ENCODE measurements around the gene BCL2L12. TPM values are rescaled to one million over a fixed set of nuclear protein-coding genes. Genes with fewer than 3 reads are reported as not detected.

BCL2L12 gene
- total RNA-seq, 1 experiment from 2014 or later: 93.9 TPM

GRCh38 chr19:49651820-49652550 lies 13.7 kb upstream of the BCL2L12 start:
- Histone ChIP-seq H3K4me2 (ENCODE audit: low read length) (no peak overlapping the region), H3K9me2 (ENCODE audit: insufficient read depth) (no peaks in the 10 kb centered on the region), H3K4me1 (ENCODE audit: control insufficient read depth in 1 of 2, insufficient read depth in 2 of 2, low read length in 2 of 2) (no peaks in the 10 kb centered on the region), H3K36me3 (ENCODE audit: control insufficient read depth in 1 of 2, insufficient read depth in 2 of 2, low read length in 2 of 2) (peaks cover 36 to 42% of the 10 kb centered on the region in 2 experiments; a peak in 3 of 4 replicates), H4K20me1 (ENCODE audit: insufficient read depth) (no peaks in the 10 kb centered on the region), H3K27ac (ENCODE audit: low read depth, low read length) (no peak overlapping the region), H3K4me3 (replicated peaks in 1 of 2; ENCODE audit: low read depth in 1 of 2, low read length in 2 of 2) (no peak overlapping the region), H3K79me2 (ENCODE audit: insufficient read depth, low read length) (peaks cover 36% of the 10 kb centered on the region; the same call in 1 of the 2 replicates), H3K27me3 (ENCODE audit: insufficient read depth, low read length) (no peaks in the 10 kb centered on the region), H2AFZ (ENCODE audit: low read depth, low read length, poor library complexity, severe bottlenecking) (no peak overlapping the region), H3K9me3 (ENCODE audit: control insufficient read depth in 1 of 2, insufficient read depth in 1 of 2, low read depth in 1 of 2, low read length in 2 of 2) (no peaks in the 10 kb centered on the region), H3K9ac (ENCODE audit: low read length) (no peak overlapping the region)
- ChIA-PET RAD21 (ENCODE audit: low non-redundant PET in 1 of 2, low total read pairs in 2 of 2, uncharacterized antibody in 2 of 2, unreplicated experiment in 2 of 2) (no interaction called here), CTCF (no interaction called here), POLR2A (no interaction called here)
- BruUV-seq (replicated peaks): no TSS peak
- no peak for ATAC-seq
- no peak for DNase-seq (ENCODE audit: low read depth, low spot score)
- no peak for TF ChIP-seq RAD21 (IDR thresholded peaks at IDR 0.05; ENCODE audit: low read depth)
- intact Hi-C loops (cut with micrococcal nuclease): no loop called here

DNA sequence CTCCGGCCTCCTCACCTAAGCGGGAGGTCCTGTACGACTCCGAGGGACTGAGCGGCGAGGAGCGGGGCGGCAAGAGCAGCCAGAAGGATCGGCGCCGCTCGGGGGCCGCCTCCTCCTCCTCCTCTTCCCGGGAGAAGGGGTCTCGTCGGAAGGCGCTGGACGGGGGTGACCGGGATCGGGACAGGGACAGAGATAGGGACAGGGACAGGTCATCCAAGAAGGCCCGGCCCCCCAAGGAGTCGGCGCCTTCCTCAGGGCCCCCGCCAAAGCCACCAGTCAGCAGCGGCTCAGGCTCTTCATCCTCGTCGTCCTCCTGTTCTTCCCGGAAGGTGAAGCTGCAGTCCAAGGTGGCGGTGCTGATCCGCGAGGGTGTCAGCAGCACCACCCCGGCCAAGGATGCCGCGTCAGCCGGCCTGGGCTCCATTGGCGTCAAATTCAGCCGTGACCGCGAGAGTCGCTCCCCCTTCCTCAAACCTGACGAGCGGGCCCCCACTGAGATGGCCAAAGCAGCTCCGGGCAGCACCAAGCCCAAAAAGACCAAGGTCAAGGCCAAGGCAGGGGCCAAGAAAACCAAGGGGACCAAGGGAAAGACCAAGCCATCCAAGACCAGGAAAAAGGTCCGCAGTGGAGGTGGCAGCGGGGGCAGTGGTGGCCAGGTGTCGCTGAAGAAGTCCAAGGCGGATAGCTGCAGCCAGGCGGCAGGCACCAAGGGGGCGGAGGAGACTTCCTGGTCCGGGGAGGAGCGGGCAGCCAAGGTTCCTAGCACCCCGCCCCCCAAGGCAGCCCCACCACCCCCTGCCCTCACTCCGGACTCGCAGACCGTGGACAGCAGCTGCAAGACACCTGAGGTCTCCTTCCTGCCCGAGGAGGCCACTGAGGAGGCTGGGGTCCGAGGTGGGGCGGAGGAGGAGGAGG lies 12.9 kb upstream of the BCL2L12 start:
- CTCF ChIA-PET: no interaction called here
- Histone ChIP-seq H3K4me2 (ENCODE audit: low read length) (no peak overlapping the region), H3K27me3 (ENCODE audit: insufficient read depth, low read length) (no peaks in the 10 kb centered on the region), H3K4me3 (replicated peaks in 1 of 2; ENCODE audit: low read depth in 1 of 2, low read length in 2 of 2) (no peak overlapping the region), H3K9me2 (ENCODE audit: insufficient read depth) (no peaks in the 10 kb centered on the region), H3K9me3 (ENCODE audit: control insufficient read depth in 1 of 2, insufficient read depth in 1 of 2, low read depth in 1 of 2, low read length in 2 of 2) (no peaks in the 10 kb centered on the region), H3K9ac (ENCODE audit: low read length) (no peak overlapping the region), H3K27ac (ENCODE audit: low read depth, low read length) (no peak overlapping the region), H3K4me1 (ENCODE audit: control insufficient read depth in 1 of 2, insufficient read depth in 2 of 2, low read length in 2 of 2) (no peaks in the 10 kb centered on the region), H3K79me2 (ENCODE audit: insufficient read depth, low read length) (peaks cover 28% of the 10 kb centered on the region; the same call in 1 of the 2 replicates), H2AFZ (ENCODE audit: low read depth, low read length, poor library complexity, severe bottlenecking) (no peak overlapping the region), H3K36me3 (ENCODE audit: control insufficient read depth in 1 of 2, insufficient read depth in 2 of 2, low read length in 2 of 2) (peaks cover 36 to 38% of the 10 kb centered on the region in 2 experiments; a peak in 3 of 4 replicates), H4K20me1 (ENCODE audit: insufficient read depth) (no peaks in the 10 kb centered on the region)
- POLR2A ChIA-PET: no interaction called here
- DNase-seq (ENCODE audit: low read depth, low spot score) (no peak), ATAC-seq (no peak)
- RAD21 ChIA-PET (ENCODE audit: low non-redundant PET in 1 of 2, low total read pairs in 2 of 2, uncharacterized antibody in 2 of 2, unreplicated experiment in 2 of 2): no interaction called here
- intact Hi-C loops (cut with micrococcal nuclease): no loop called here
- TSS peak; percentile 34 for BruUV-seq (replicated peaks)
- no peak for TF ChIP-seq TCF7L2 (IDR thresholded peaks at IDR 0.05; ENCODE audit: borderline replicate concordance, extremely low read depth, insufficient read depth, insufficient read length)
- TF ChIP-seq POLR2A (IDR thresholded peaks at IDR 0.05; ENCODE audit: borderline replicate concordance, extremely low read depth, insufficient read depth, insufficient read length): no peak
- TF ChIP-seq RAD21 (IDR thresholded peaks at IDR 0.05; ENCODE audit: low read depth): no peak
- no peak for TF ChIP-seq ZBTB33 (IDR thresholded peaks at IDR 0.05; ENCODE audit: extremely low read depth, insufficient replicate concordance, low read length)
- TF ChIP-seq, protein P1, sequence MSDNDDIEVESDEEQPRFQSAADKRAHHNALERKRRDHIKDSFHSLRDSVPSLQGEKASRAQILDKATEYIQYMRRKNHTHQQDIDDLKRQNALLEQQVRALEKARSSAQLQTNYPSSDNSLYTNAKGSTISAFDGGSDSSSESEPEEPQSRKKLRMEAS (IDR thresholded peaks at IDR 0.05): no peak
- no peak for TF ChIP-seq SRF (IDR thresholded peaks at IDR 0.05; ENCODE audit: low read depth)
- no peak for TF ChIP-seq JUND (IDR thresholded peaks at IDR 0.05)
- TF ChIP-seq CEBPB (IDR thresholded peaks at IDR 0.05; ENCODE audit: low read depth): no peak
- TF ChIP-seq SP1 (IDR thresholded peaks at IDR 0.05; ENCODE audit: low read depth): no peak
- TF ChIP-seq ZNF274 (IDR thresholded peaks at IDR 0.05; ENCODE audit: low read depth, low read length): no peak
- no peak for TF ChIP-seq ATF3 (IDR thresholded peaks at IDR 0.05)
- no peak for TF ChIP-seq CBX3 (IDR thresholded peaks at IDR 0.05; ENCODE audit: low read depth)
